ENCODE results near the gene SUPV3L1. TPM values are rescaled to one million over a fixed set of nuclear protein-coding genes. Genes with fewer than 3 reads are reported as not detected.
"Not testable (repeated sequence)": the region's sequence is repeated elsewhere in the genome, so short reads cannot be mapped to it uniquely, and the experiment has no call there.

The SUPV3L1 gene
- total RNA-seq, 2 experiments from 2014 or later, result 35.6 to 38.3 TPM

DNA sequence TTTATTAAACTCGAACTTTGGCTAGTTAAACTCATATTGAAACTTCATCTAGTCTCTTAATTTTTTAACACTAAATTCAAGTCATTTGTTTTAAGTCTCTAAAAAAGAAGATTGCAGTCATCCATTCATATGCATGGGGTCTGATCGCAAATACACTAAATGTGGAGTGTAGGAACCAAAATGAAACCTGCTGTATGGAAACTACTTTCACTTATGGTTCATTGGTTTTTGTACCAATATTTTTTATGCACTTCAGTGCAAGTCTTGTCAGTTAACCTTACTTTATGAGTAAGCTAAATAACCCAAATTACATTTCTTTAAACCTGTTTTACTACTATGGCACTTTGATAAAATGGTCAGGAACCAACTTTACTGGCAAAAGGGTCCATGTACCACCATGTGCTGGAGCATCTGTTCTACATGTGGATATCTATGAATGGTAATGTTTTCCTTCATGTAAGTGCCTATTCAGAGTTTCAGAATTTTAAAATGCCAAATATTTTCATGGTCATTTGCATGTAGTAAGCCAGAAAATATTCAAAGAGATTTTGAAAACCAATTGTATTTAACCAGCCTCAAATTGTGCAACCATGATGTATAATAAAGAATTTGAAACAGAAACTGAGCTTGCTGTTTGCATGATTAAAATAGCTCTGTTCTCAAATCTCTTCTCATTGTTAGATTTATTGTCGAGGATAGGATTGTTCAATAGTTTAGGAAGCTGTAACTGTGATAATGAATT, 7.6 kb upstream of the SUPV3L1 start:
- Mint-ChIP-seq H3K9me3 (no peaks in the 10 kb centered on the region), H3K36me3 (peaks cover 9% of the 10 kb centered on the region), H3K4me1 (peaks cover 2% of the 10 kb centered on the region), H3K27me3 (no peaks in the 10 kb centered on the region), H3K27ac (no peak overlapping the region), H3K4me3 (no peak overlapping the region)
- no peak for DNase-seq
- POLR2A ChIA-PET, result no interaction called here
- no peak for ATAC-seq (ENCODE audit: low read depth)

- POLR2A ChIA-PET; H3K9me3 Mint-ChIP-seq; H3K27me3 Mint-ChIP-seq; ATAC-seq (ENCODE audit: low read depth); DNase-seq; H3K4me3 Mint-ChIP-seq; H3K36me3 Mint-ChIP-seq; H3K27ac Mint-ChIP-seq: not testable (repeated sequence)
- H3K4me1 Mint-ChIP-seq, result peaks cover 11% of the 10 kb centered on the region
These were observed 4.7 kb upstream of the SUPV3L1 start for GRCh38 chr10:69175326-69175725.

DNA sequence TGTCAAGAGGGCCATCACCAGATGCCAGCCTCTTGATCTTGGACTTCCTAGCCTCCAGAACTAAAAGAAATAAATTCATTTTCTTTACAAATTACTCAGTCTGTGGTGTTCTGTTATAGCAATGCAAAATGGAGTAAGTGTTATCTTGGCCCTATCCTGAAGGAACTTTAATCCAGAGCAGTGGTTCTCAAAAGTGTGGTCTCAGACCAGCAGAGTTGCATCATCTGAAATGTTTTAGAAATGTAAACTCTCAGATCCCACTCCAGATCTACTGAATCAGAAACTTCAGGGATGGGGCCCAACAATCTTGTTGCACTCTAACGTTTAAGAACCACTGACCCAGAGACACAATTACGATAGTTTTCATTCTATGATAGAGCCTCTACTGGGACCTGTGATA, 3.2 kb upstream of the SUPV3L1 start:
- Mint-ChIP-seq H3K27ac (no peak overlapping the region), H3K4me1 (peaks cover 18% of the 10 kb centered on the region), H3K9me3 (no peaks in the 10 kb centered on the region), H3K4me3 (no peak overlapping the region), H3K36me3 (no peaks in the 10 kb centered on the region), H3K27me3 (no peaks in the 10 kb centered on the region)
- POLR2A ChIA-PET, result no interaction called here
- DNase-seq (no peak), ATAC-seq (ENCODE audit: low read depth) (no peak)

- DNase-seq (no peak), ATAC-seq (ENCODE audit: low read depth) (peak; percentile 26)
- Mint-ChIP-seq H3K27ac (peak overlapping the region; percentile 100), H3K4me1 (peaks cover 27% of the 10 kb centered on the region), H3K9me3 (no peaks in the 10 kb centered on the region), H3K4me3 (peak overlapping the region; percentile 91), H3K36me3 (no peaks in the 10 kb centered on the region), H3K27me3 (no peaks in the 10 kb centered on the region)
- POLR2A ChIA-PET, result interaction anchor here (0.6 to 1.9 kb wide), 12 partner anchors 8 to 229 kb away, joined by 3 to 6 read pairs (median 4); no protein-coding TSS in a partner anchor
These were observed 818 bp upstream of the SUPV3L1 start for GRCh38 chr10:69179089-69179742.

DNA sequence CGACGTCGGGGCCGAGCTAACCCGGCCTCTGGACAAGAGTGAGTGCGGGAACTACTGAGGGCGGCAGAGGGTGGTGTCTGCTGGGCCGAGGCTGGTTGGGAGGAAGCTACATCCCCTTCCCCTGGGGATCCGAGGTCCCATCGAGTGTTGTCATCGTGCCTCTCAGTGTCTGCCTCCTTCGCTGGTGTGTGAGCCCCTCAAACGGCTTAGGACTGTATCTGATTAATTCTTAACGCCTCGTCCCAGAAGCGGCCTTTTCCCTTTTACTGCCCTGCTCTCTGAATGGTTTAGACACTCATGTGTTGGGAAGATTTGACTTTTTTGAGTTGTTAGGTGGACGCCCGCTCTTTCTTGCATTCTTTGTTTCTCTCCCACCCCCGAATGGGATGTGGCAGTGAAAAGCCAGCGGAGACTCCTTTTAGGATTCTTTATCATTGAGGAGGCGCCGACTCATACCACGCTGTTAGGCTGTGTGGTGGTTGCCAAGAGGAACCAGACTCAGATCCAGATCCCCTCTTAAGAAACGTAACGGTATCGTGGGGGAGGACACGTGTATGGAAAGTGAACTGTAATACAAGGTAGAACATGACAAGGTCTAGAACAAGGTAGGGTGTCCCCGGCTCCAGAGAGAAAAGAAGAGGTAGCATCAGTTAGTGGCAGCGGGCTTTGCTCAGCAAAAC, 631 bp downstream of the SUPV3L1 start:
- ATAC-seq (ENCODE audit: low read depth) (peak; percentile 44), DNase-seq (no peak)
- peaks cover 34% of the 10 kb centered on the region for H3K4me1 Mint-ChIP-seq
- H3K4me3 Mint-ChIP-seq, result peak overlapping the region; percentile 91
- peak overlapping the region; percentile 100 for H3K27ac Mint-ChIP-seq
- no peaks in the 10 kb centered on the region for H3K9me3 Mint-ChIP-seq
- POLR2A ChIA-PET, result interaction anchor here (0.7 to 1.9 kb wide), 10 partner anchors 9 to 228 kb away, joined by 3 to 6 read pairs (median 4); no protein-coding TSS in a partner anchor
- H3K36me3 Mint-ChIP-seq, result peaks cover 2% of the 10 kb centered on the region
- no peaks in the 10 kb centered on the region for H3K27me3 Mint-ChIP-seq

DNA sequence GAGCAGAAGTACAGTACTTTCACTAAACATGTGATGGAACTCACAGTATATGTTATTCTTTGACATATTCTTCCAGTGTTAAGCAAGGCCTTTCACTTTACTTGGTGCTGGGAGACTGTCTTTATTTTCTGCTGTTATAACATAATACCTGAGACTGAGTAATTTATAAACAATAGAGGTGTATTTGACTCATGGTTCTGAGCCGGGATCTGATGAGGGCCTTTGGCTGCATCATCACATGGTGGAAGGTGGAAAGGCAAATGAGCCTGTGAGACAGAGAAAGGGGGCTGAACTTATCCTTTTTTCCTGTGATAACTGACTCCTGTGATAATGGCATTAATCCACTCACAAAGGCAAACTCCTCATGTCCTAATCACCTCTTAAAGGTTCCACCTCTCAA, 1.4 kb downstream of the SUPV3L1 start:
- ATAC-seq (ENCODE audit: low read depth) (no peak), DNase-seq (no peak)
- Mint-ChIP-seq H3K36me3 (peaks cover 2% of the 10 kb centered on the region), H3K27ac (no peak overlapping the region), H3K4me1 (peaks cover 36% of the 10 kb centered on the region), H3K4me3 (peak overlapping the region; percentile 91), H3K9me3 (no peaks in the 10 kb centered on the region), H3K27me3 (no peaks in the 10 kb centered on the region)
- POLR2A ChIA-PET, result no interaction called here

DNA sequence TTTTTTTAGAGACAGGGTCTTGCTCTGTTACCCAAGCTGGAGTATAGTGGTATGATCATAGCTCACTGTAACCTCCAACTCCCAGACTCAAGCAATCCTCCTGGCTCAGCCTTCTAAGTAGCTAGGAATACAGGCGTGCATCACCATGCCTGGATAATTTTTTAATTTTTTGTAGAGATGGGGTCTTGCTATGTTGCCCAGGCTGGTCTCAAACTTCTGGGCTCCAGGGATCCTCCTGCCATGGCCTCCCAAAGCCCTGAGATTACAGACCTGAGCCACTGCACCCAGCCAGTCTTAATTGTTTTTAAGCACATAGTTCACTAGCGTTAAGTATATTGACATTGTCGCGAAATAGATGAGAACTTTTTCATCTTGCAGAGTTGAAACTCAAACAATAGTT, 2.0 kb downstream of the SUPV3L1 start:
- Mint-ChIP-seq H3K4me1 (peaks cover 36% of the 10 kb centered on the region), H3K27me3 (no peaks in the 10 kb centered on the region), H3K27ac (no peak overlapping the region), H3K36me3 (peaks cover 2% of the 10 kb centered on the region), H3K9me3 (no peaks in the 10 kb centered on the region), H3K4me3 (no peak overlapping the region)
- POLR2A ChIA-PET, result no interaction called here
- DNase-seq, result no peak
- ATAC-seq (ENCODE audit: low read depth), result no peak

- H3K27ac Mint-ChIP-seq, result no peak overlapping the region
These were observed 6.5 kb downstream of the SUPV3L1 start for GRCh38 chr10:69186524-69186923.

GRCh38 chr10:69201045-69201444, 21.0 kb downstream of the SUPV3L1 start:
- DNase-seq (no peak), ATAC-seq (ENCODE audit: low read depth) (no peak)
- Mint-ChIP-seq H3K4me3 (no peak overlapping the region), H3K36me3 (peaks cover 18% of the 10 kb centered on the region), H3K27me3 (no peaks in the 10 kb centered on the region), H3K4me1 (peaks cover 37% of the 10 kb centered on the region), H3K9me3 (no peaks in the 10 kb centered on the region), H3K27ac (peak overlapping the region; percentile 54)
- POLR2A ChIA-PET, result interaction anchor here (0.6 to 1.9 kb wide), 2 partner anchors 21 to 28 kb away, joined by 3 to 6 read pairs; partner anchors contain the start of gene SUPV3L1

More at GRCh38 chr10:69186524-69186923, 6.5 kb downstream of the SUPV3L1 start:
- Mint-ChIP-seq H3K4me1 (peaks cover 20% of the 10 kb centered on the region), H3K27me3 (no peaks in the 10 kb centered on the region), H3K4me3 (no peak overlapping the region), H3K9me3 (no peaks in the 10 kb centered on the region), H3K36me3 (peaks cover 10% of the 10 kb centered on the region)
- POLR2A ChIA-PET, result no interaction called here
- no peak for DNase-seq
- ATAC-seq (ENCODE audit: low read depth), result no peak

- H3K9me3 Mint-ChIP-seq, result no peaks in the 10 kb centered on the region
- H3K27ac Mint-ChIP-seq, result peak overlapping the region; percentile 67
- peaks cover 43% of the 10 kb centered on the region for H3K4me1 Mint-ChIP-seq
- DNase-seq, result no peak
- ATAC-seq (ENCODE audit: low read depth), result peak; percentile 44
- H3K27me3 Mint-ChIP-seq, result no peaks in the 10 kb centered on the region
- H3K4me3 Mint-ChIP-seq, result no peak overlapping the region
- H3K36me3 Mint-ChIP-seq, result peaks cover 27% of the 10 kb centered on the region
- POLR2A ChIA-PET, result interaction anchor here (1.9 kb wide), 1 partner anchor 22 kb away, joined by 6 read pairs; the partner anchor contains the start of gene SUPV3L1
These were observed 22.3 kb downstream of the SUPV3L1 start for GRCh38 chr10:69202332-69202731.

DNA sequence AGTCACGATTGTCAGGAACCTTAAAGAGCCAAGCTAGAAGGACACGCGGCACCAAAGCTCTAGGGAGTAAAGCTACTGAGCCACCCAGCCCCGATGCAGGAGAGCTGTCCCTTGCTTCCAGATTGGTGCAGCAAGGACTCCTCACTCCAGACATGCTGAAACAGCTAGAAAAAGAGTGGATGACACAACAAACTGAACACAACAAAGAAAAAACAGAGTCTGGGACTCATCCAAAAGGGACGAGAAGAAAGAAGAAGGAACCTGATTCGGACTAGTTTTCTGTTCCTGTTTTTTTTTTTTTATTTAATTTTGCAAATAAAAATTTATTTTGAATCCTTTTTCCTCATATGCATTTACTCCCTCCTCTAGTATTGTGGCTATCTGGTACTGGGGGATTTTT, 28.7 kb downstream of the SUPV3L1 start:
- Mint-ChIP-seq H3K4me3 (no peak overlapping the region), H3K36me3 (peaks cover 42% of the 10 kb centered on the region), H3K4me1 (peaks cover 35% of the 10 kb centered on the region), H3K27me3 (peaks cover 3% of the 10 kb centered on the region), H3K27ac (peak overlapping the region; percentile 51), H3K9me3 (no peaks in the 10 kb centered on the region)
- ATAC-seq (ENCODE audit: low read depth) (no peak), DNase-seq (no peak)
- POLR2A ChIA-PET, result no interaction called here

DNA sequence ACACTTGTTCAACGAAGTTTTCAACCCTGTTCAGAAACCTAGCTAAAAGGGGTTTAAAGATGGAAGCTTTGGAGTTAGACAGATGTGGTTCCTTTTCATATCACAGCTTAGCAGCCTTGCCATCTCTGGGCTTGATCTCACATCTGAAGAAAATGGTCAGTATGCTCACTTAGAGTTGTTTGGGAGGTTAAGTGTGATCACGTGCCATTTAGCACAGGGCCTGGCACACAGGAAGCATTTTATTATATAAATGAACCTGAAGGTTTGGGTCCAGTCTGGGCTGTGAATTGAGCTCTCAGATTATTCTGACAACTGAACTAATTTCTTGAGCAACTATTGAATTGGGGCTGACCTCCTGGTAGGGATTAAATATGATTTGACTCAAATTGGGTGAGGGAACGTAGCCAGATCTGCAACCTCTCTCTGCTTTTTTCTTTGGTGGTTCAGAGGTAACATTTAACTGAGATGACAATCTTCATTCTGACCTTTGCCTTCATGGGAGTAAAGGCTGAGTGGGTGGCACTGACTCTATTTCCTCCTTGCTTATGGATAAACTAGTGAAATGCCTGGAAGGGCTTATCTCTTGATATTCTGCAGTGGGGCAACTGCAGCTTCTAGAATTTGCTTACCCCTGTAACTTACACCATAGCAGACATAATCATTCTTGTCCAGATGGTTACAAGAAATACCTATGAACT, 29.9 kb downstream of the SUPV3L1 start:
- Mint-ChIP-seq H3K27me3 (peaks cover 3% of the 10 kb centered on the region), H3K4me1 (peaks cover 39% of the 10 kb centered on the region), H3K9me3 (no peaks in the 10 kb centered on the region), H3K36me3 (peaks cover 42% of the 10 kb centered on the region), H3K4me3 (no peak overlapping the region), H3K27ac (peak overlapping the region; percentile 40)
- POLR2A ChIA-PET, result interaction anchor here (0.5 kb wide), 1 partner anchor 208 kb away, joined by 3 read pairs; no protein-coding TSS in a partner anchor
- no peak for ATAC-seq (ENCODE audit: low read depth)
- no peak for DNase-seq

GRCh38 chr10:69211104-69211503, 31.1 kb downstream of the SUPV3L1 start:
- Mint-ChIP-seq H3K27me3 (peaks cover 3% of the 10 kb centered on the region), H3K27ac (no peak overlapping the region), H3K9me3 (no peaks in the 10 kb centered on the region), H3K36me3 (peaks cover 38% of the 10 kb centered on the region), H3K4me1 (peaks cover 40% of the 10 kb centered on the region), H3K4me3 (no peak overlapping the region)
- DNase-seq (no peak), ATAC-seq (ENCODE audit: low read depth) (no peak)
- POLR2A ChIA-PET, result no interaction called here

Data from activated naive CD8-positive, alpha-beta T cell treated with anti-CD3 and anti-CD28 coated beads, Interleukin-2, amount 10 ng/mL, durations not matched to agents 7 days and 5 days (primary cell).